ENCODE data around the gene BCL2.

- TF ChIP-seq TEAD4 (IDR thresholded peaks at IDR 0.05; ENCODE audit: borderline replicate concordance, insufficient read depth) (no peak), POLR2AphosphoS5 (IDR thresholded peaks at IDR 0.05; ENCODE audit: low read depth, low read length) (no peak), CTCF (IDR thresholded peaks at IDR 0.05) (no peak), SMC3 (IDR thresholded peaks at IDR 0.05; ENCODE audit: low read depth, low read length) (no peak), MEF2A (IDR thresholded peaks at IDR 0.05; ENCODE audit: borderline replicate concordance, low read depth) (no peak), RAD21 (IDR thresholded peaks at IDR 0.05; ENCODE audit: low read length) (no peak), FOXM1 (IDR thresholded peaks at IDR 0.05; ENCODE audit: low read depth) (no peak), GATA2 (CRISPR knock-in tag; IDR thresholded peaks at IDR 0.05) (no peak), GABPA (IDR thresholded peaks at IDR 0.05; ENCODE audit: low read depth) (no peak), EZH2phosphoT487 (IDR thresholded peaks at IDR 0.05; ENCODE audit: borderline replicate concordance, low read depth) (no peak), TAF1 (IDR thresholded peaks at IDR 0.05; ENCODE audit: borderline replicate concordance, low read depth, low read length) (no peak)
- TF ChIP-seq, protein P1, sequence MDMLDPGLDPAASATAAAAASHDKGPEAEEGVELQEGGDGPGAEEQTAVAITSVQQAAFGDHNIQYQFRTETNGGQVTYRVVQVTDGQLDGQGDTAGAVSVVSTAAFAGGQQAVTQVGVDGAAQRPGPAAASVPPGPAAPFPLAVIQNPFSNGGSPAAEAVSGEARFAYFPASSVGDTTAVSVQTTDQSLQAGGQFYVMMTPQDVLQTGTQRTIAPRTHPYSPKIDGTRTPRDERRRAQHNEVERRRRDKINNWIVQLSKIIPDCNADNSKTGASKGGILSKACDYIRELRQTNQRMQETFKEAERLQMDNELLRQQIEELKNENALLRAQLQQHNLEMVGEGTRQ (IDR thresholded peaks at IDR 0.05; ENCODE audit: borderline replicate concordance, low read depth, low read length), result no peak
- TF ChIP-seq, protein P2, sequence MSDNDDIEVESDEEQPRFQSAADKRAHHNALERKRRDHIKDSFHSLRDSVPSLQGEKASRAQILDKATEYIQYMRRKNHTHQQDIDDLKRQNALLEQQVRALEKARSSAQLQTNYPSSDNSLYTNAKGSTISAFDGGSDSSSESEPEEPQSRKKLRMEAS (IDR thresholded peaks at IDR 0.05; ENCODE audit: low read depth), result no peak
- TF ChIP-seq, protein P3, sequence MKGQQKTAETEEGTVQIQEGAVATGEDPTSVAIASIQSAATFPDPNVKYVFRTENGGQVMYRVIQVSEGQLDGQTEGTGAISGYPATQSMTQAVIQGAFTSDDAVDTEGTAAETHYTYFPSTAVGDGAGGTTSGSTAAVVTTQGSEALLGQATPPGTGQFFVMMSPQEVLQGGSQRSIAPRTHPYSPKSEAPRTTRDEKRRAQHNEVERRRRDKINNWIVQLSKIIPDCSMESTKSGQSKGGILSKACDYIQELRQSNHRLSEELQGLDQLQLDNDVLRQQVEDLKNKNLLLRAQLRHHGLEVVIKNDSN (IDR thresholded peaks at IDR 0.05; ENCODE audit: borderline replicate concordance, low read depth), result no peak
Measured at GRCh38 chr18:63240531-63241316, 78.8 kb downstream of the BCL2 start.

Data from SK-N-SH (cell line).